ENCODE results near the gene AGR2. TPM values are rescaled to one million over a fixed set of nuclear protein-coding genes. Genes with fewer than 3 reads are reported as not detected.

AGR2 gene
- total RNA-seq, 1 experiment from 2014 or later = 0.93 TPM

- TF ChIP-seq ZBTB33 (IDR thresholded peaks at IDR 0.05; ENCODE audit: extremely low read depth, insufficient replicate concordance, low read length) = no peak
- TF ChIP-seq SP1 (IDR thresholded peaks at IDR 0.05; ENCODE audit: low read depth) = no peak
- TF ChIP-seq MAX (IDR thresholded peaks at IDR 0.05) = no peak
- TF ChIP-seq JUND (IDR thresholded peaks at IDR 0.05) = no peak
- no peak for TF ChIP-seq EGR1 (IDR thresholded peaks at IDR 0.05; ENCODE audit: low read depth)
- TF ChIP-seq YY1 (IDR thresholded peaks at IDR 0.05; ENCODE audit: extremely low read depth, insufficient replicate concordance, low read depth, low read length) = no peak
Measured at GRCh38 chr7:16816824-16817223, 12.0 kb upstream of the AGR2 start (continued).

- BruUV-seq (replicated peaks) = no TSS peak
- ChIA-PET POLR2A (no interaction called here), RAD21 (ENCODE audit: low non-redundant PET in 1 of 2, low total read pairs in 2 of 2, uncharacterized antibody in 2 of 2, unreplicated experiment in 2 of 2) (no interaction called here), CTCF (no interaction called here)
- Histone ChIP-seq H3K9me3 (ENCODE audit: control insufficient read depth in 1 of 2, insufficient read depth in 1 of 2, low read depth in 1 of 2, low read length in 2 of 2) (no peaks in the 10 kb centered on the region; a peak in 1 of 4 replicates), H3K79me2 (ENCODE audit: insufficient read depth, low read length) (no peaks in the 10 kb centered on the region), H3K9ac (ENCODE audit: low read length) (no peak overlapping the region), H3K27me3 (ENCODE audit: insufficient read depth, low read length) (no peaks in the 10 kb centered on the region), H3K9me2 (ENCODE audit: insufficient read depth) (peaks cover 3% of the 10 kb centered on the region), H3K4me2 (ENCODE audit: low read length) (no peak overlapping the region), H3K4me3 (replicated peaks in 1 of 2; ENCODE audit: low read depth in 1 of 2, low read length in 2 of 2) (no peak overlapping the region), H4K20me1 (ENCODE audit: insufficient read depth) (no peaks in the 10 kb centered on the region), H3K27ac (ENCODE audit: low read depth, low read length) (no peak overlapping the region), H3K36me3 (ENCODE audit: control insufficient read depth in 1 of 2, insufficient read depth in 2 of 2, low read length in 2 of 2) (no peaks in the 10 kb centered on the region), H3K4me1 (ENCODE audit: control insufficient read depth in 1 of 2, insufficient read depth in 2 of 2, low read length in 2 of 2) (peaks cover 0 to 9% of the 10 kb centered on the region in 2 experiments; a peak in 2 of 4 replicates), H2AFZ (ENCODE audit: low read depth, low read length, poor library complexity, severe bottlenecking) (no peak overlapping the region)
- DNase-seq (ENCODE audit: low read depth, low spot score) = no peak
- ATAC-seq = no peak
- TF ChIP-seq SRF (IDR thresholded peaks at IDR 0.05; ENCODE audit: low read depth) = no peak
- no peak for TF ChIP-seq RAD21 (IDR thresholded peaks at IDR 0.05; ENCODE audit: low read depth)
- TF ChIP-seq EZH2 (IDR thresholded peaks at IDR 0.05) = no peak
- no peak for TF ChIP-seq ELF1 (IDR thresholded peaks at IDR 0.05; ENCODE audit: borderline replicate concordance, low read depth)
- TF ChIP-seq EZH2phosphoT487 (IDR thresholded peaks at IDR 0.05; ENCODE audit: borderline replicate concordance) = no peak
- TF ChIP-seq SIN3A (IDR thresholded peaks at IDR 0.05; ENCODE audit: low read depth) = no peak
- intact Hi-C loops (cut with micrococcal nuclease) = no loop called here
Measured at GRCh38 chr7:16815001-16815400, 10.2 kb upstream of the AGR2 start.
